EH (cell line): ENCODE data around the gene ALKBH3.

Experiments used
- DNase-seq: peaks from one replicate; pipeline ENCODE4 v3.0.0-alpha.2; 2015; ENCODE audit warnings: low read depth

The ALKBH3 gene

GRCh38 chr11:43922744-43923405 is 42.2 kb downstream of the ALKBH3 start:
- DNase-seq: no peak

GRCh38 chr11:43923406-43924111 is 42.9 kb downstream of the ALKBH3 start:
- DNase-seq: peak; percentile 67

GRCh38 chr11:43924112-43924855 is 43.7 kb downstream of the ALKBH3 start:
- no peak for DNase-seq

- DNase-seq: no peak
Measured at GRCh38 chr11:43925063-43925931, 44.7 kb downstream of the ALKBH3 start.

GRCh38 chr11:43925932-43926505 is 45.4 kb downstream of the ALKBH3 start:
- no peak for DNase-seq

- no peak for DNase-seq
Measured at GRCh38 chr11:43927070-43927469, 46.4 kb downstream of the ALKBH3 start.

- DNase-seq: no peak
Measured at GRCh38 chr11:43927925-43928707, 47.5 kb downstream of the ALKBH3 start.

- no peak for DNase-seq
Measured at GRCh38 chr11:43928721-43929120, 48.1 kb downstream of the ALKBH3 start.

GRCh38 chr11:43930868-43931716 is 50.5 kb downstream of the ALKBH3 start:
- peak; percentile 33 for DNase-seq

GRCh38 chr11:43931717-43932039 is 51.0 kb downstream of the ALKBH3 start:
- no peak for DNase-seq

GRCh38 chr11:43933226-43933607 is 52.6 kb downstream of the ALKBH3 start:
- DNase-seq: no peak

GRCh38 chr11:43933608-43934551 is 53.2 kb downstream of the ALKBH3 start:
- DNase-seq: peak; percentile 34

GRCh38 chr11:43934601-43935423 is 54.2 kb downstream of the ALKBH3 start:
- DNase-seq: no peak

- DNase-seq: no peak
Measured at GRCh38 chr11:43935424-43935979, 54.9 kb downstream of the ALKBH3 start.

GRCh38 chr11:43936076-43936475 is 55.4 kb downstream of the ALKBH3 start:
- DNase-seq: no peak

- peak; percentile 80 for DNase-seq
Measured at GRCh38 chr11:43937434-43938411, 57.1 kb downstream of the ALKBH3 start.
